A549 (cell line): ENCODE data around the gene GALNT12. TPM values are rescaled to one million over a fixed set of nuclear protein-coding genes. Genes with fewer than 3 reads are reported as not detected.
A peak's percentile ranks its signal among the peaks of the same experiment; 100 is the strongest.

ENCODE experiments used
- ATAC-seq, 2 experiments: fragments of 200-7000 bp in 1 of 2; fragments of >200 bp in 1 of 2; cut with Nextera tagmentation in 1 of 2; cut with Tn5 transposase in 1 of 2; 3 replicates each; pipeline versions ENCODE4 v1.8.0 to v1.9.1; 2018 to 2020; ENCODE audit warnings: mild to moderate bottlenecking in 1 of 2, moderate library complexity in 1 of 2
- CTCF ChIA-PET: fragments of 300-600 bp; sonication (Branson Sonifier 250); formaldehyde crosslinking; extraction: SDS; loops from one replicate; lab custom pipeline; 2021; ENCODE audit warnings: antibody characterized with exemption, inconsistent platforms; lab: Yijun Ruan, JAX
- POLR2A ChIA-PET: fragments of 350-600 bp; formaldehyde crosslinking; extraction: SDS; loops from one replicate; lab custom pipeline; 2021; ENCODE audit warnings: antibody characterized with exemption, inconsistent platforms; lab: Yijun Ruan, JAX
- DNase-seq, 2 experiments: peaks; one replicate each; pipeline versions ENCODE4 v3.0.0 to v3.0.0-alpha.2; 2011 to 2016; ENCODE audit warnings: low read depth in 1 of 2, low spot score in 1 of 2
- FAIRE-seq: peaks from 2 replicates; lab custom pipeline; 2011; peaks lifted over from hg19 to GRCh38; lab: Jason Lieb, UNC
- H3K27ac ChIP-seq, 2 experiments: fragments of >200 bp; sonication (Bioruptor Twin); formaldehyde crosslinking; 3 replicates each; pipeline ENCODE4 v1.5.1; 2016 to 2017
- H3K4me1 ChIP-seq: fragments of >200 bp; sonication (Bioruptor Twin); formaldehyde crosslinking; 3 replicates; pipeline ENCODE4 v1.6.1; 2016
- H3K4me2 ChIP-seq: fragments of >200 bp; sonication (Bioruptor Twin); formaldehyde crosslinking; 3 replicates; pipeline ENCODE4 v1.6.1; 2016
- H3K4me3 ChIP-seq: fragments of >200 bp; sonication (Bioruptor Twin); formaldehyde crosslinking; 3 replicates; pipeline ENCODE4 v1.5.1; 2016
- H3K9me3 ChIP-seq: fragments of >200 bp; sonication (Bioruptor Twin); formaldehyde crosslinking; 3 replicates; pipeline ENCODE4 v1.6.1; 2016
- ATOH8 ChIP-seq: fragments of 250-450 bp; sonication (Bioruptor Pico); IDR thresholded peaks from 2 replicates; pipeline ENCODE4 v1.5.0; 2020; ENCODE audit warnings: low read depth, mild to moderate bottlenecking, moderate library complexity
- CEBPB ChIP-seq, 2 experiments: fragments of >200 bp in 1 of 2; sonication (Bioruptor Twin) in 1 of 2; formaldehyde crosslinking in 1 of 2; IDR thresholded peaks; 2 replicates each; pipeline ENCODE4 v1.6.1; 2012 to 2016
- CTCF ChIP-seq: fragments of >200 bp; sonication (Bioruptor Twin); formaldehyde crosslinking; IDR thresholded peaks from 3 replicates; pipeline ENCODE4 v1.5.1; 2016
- EHF ChIP-seq: fragments of 250-450 bp; sonication (Bioruptor Pico); IDR thresholded peaks from 2 replicates; pipeline ENCODE4 v1.5.0; 2020; ENCODE audit warnings: mild to moderate bottlenecking
- HOXB13 ChIP-seq: fragments of 250-450 bp; sonication (Bioruptor Pico); IDR thresholded peaks from 2 replicates; pipeline ENCODE4 v1.5.0; 2020; ENCODE audit warnings: low read depth, mild to moderate bottlenecking, moderate library complexity
- HOXB5 ChIP-seq: fragments of 250-450 bp; sonication (Bioruptor Pico); IDR thresholded peaks from 2 replicates; pipeline ENCODE4 v1.5.0; 2020; ENCODE audit warnings: mild to moderate bottlenecking, moderate library complexity
- JUN ChIP-seq, 2 experiments: fragments of >200 bp; sonication (Bioruptor Twin); formaldehyde crosslinking; IDR thresholded peaks; 2 replicates in 1 of 2; 3 replicates in 1 of 2; pipeline ENCODE4 v1.6.1; 2016 to 2017
- PBX3 ChIP-seq: IDR thresholded peaks from 2 replicates; pipeline ENCODE4 v1.6.1; 2012
- POLR2A ChIP-seq: IDR thresholded peaks from 2 replicates; pipeline ENCODE4 v1.6.1; 2012; ENCODE audit warnings: mild to moderate bottlenecking, low read length
- RAD21 ChIP-seq, 2 experiments: fragments of >200 bp in 1 of 2; sonication (Bioruptor Twin) in 1 of 2; formaldehyde crosslinking in 1 of 2; IDR thresholded peaks in 1 of 2; conservative IDR thresholded peaks in 1 of 2; 2 replicates in 1 of 2; 3 replicates in 1 of 2; pipeline ENCODE4 v1.6.1; 2012 to 2018; ENCODE audit warnings: inconsistent platforms in 1 of 2
- REST ChIP-seq: fragments of 200-600 bp; sonication (generic); IDR thresholded peaks from 2 replicates; pipeline ENCODE4 v1.6.1; 2016; ENCODE audit warnings: antibody characterized with exemption, mild to moderate bottlenecking, moderate library complexity
- SMC3 ChIP-seq: fragments of >200 bp; sonication (Bioruptor Twin); formaldehyde crosslinking; IDR thresholded peaks from 3 replicates; pipeline ENCODE4 v1.6.1; 2018; ENCODE audit warnings: inconsistent platforms
- SREBF2 ChIP-seq: fragments of 450-650 bp; IDR thresholded peaks from 2 replicates; pipeline ENCODE4 v1.6.1; 2014; ENCODE audit warnings: mild to moderate bottlenecking, moderate library complexity
- WGBS: methylation state at CpG from one replicate; pipeline ENCODE4 v1.1.6; 2017; ENCODE audit errors: missing lambda C conversion rate; 5-methylcytosine and 5-hydroxymethylcytosine counted together
- polyA plus RNA-seq, 4 experiments: library from polyadenylated mRNA; depleted of rRNA in 3 of 4; stranded (reverse); fragments of >200 nt; fragmentation: RNase III in 1 of 4; extraction: RNeasy Plus Mini Kit Qiagen cat#74134 plus additional on column Dnase treatment in 1 of 4; gene quantifications; 2 replicates in 3 of 4; 3 replicates in 1 of 4; pipeline ENCODE4 v1.2.3, GENCODE V29; 2011 to 2017

GALNT12 gene
- polyA plus RNA-seq, 2 of the 4 experiments (the other 2 are of a cell fraction): 3.2 to 7.3 TPM

GRCh38 chr9:98790134-98790841 lies 17.2 kb upstream of the GALNT12 start:
- H3K27ac ChIP-seq: no peak overlapping the region; a peak in 1 of 6 replicates
- H3K4me2 ChIP-seq: 0 out of 3 replicates have a peak overlapping the region, but pooled peaks have one; percentile 49
- TF ChIP-seq HOXB5 (no peak), ATOH8 (CRISPR knock-in tag) (no peak), REST (no peak), EHF (CRISPR knock-in tag) (no peak), SREBF2 (no peak), PBX3 (no peak)
- H3K9me3 ChIP-seq: no peaks in the 10 kb centered on the region
- 96% methylated on average over 19 of the region's 25 CpGs for WGBS
- ChIA-PET POLR2A (no interaction called here), CTCF (interaction anchor here (1.0 to 10.9 kb wide), 4 partner anchors 12 to 474 kb away, joined by 3 to 146 read pairs (median 10); no protein-coding TSS in a partner anchor)
- H3K4me3 ChIP-seq: no peak overlapping the region
- no peak for FAIRE-seq
- H3K4me1 ChIP-seq: peaks cover 21% of the 10 kb centered on the region
- no peak for DNase-seq
- ATAC-seq: no peak

GRCh38 chr9:98790842-98791607 lies 16.4 kb upstream of the GALNT12 start:
- DNase-seq: peak; percentile 77 to 81
- H3K27ac ChIP-seq: peak overlapping the region in 1 of 2 experiments; percentile 53; a peak in 2 of 6 replicates
- CTCF ChIA-PET: interaction anchor here (0.6 to 10.9 kb wide), 20 partner anchors 11 to 605 kb away, joined by 3 to 146 read pairs (median 4); partner anchors contain the start of genes GABBR2 and GALNT12
- H3K4me1 ChIP-seq: peaks cover 24% of the 10 kb centered on the region
- POLR2A ChIA-PET: no interaction called here
- peak; percentile 66 to 95 for ATAC-seq
- FAIRE-seq: no peak
- H3K4me3 ChIP-seq: no peak overlapping the region
- no peaks in the 10 kb centered on the region for H3K9me3 ChIP-seq
- WGBS: 39% methylated on average over 10 of the region's 10 CpGs
- TF ChIP-seq POLR2A: no peak
- peak; percentile 65 to 70 for TF ChIP-seq RAD21 (conservative IDR thresholded peaks at IDR 0.05 in 1 of 2, IDR thresholded peaks at IDR 0.05 in 1 of 2)
- peak in 1 of 2 experiments; percentile 35; a peak in 1 of 5 replicates for TF ChIP-seq JUN (IDR thresholded peaks at IDR 0.05)
- peak; percentile 45; the same call in 2 of the 3 replicates for TF ChIP-seq SMC3
- peak in 1 of 2 experiments; percentile 46; a peak in 1 of 4 replicates for TF ChIP-seq CEBPB (IDR thresholded peaks at IDR 0.05)
- TF ChIP-seq HOXB13 (CRISPR knock-in tag): no peak
- peak; percentile 95 for TF ChIP-seq CTCF
- H3K4me2 ChIP-seq: peak overlapping the region; percentile 49; the same call in 2 of the 3 replicates
